Thoracic aorta endothelial cell (primary cell): ENCODE results near the gene GALNT8. TPM values are rescaled to one million over a fixed set of nuclear protein-coding genes. Genes with fewer than 3 reads are reported as not detected.

Source experiments
- total RNA-seq: library from RNA; depleted of rRNA; stranded (reverse); fragments of >200 nt; gene quantifications from 2 replicates; pipeline ENCODE4 v1.2.3, GENCODE V29; 2012

The GALNT8 gene, protein sequence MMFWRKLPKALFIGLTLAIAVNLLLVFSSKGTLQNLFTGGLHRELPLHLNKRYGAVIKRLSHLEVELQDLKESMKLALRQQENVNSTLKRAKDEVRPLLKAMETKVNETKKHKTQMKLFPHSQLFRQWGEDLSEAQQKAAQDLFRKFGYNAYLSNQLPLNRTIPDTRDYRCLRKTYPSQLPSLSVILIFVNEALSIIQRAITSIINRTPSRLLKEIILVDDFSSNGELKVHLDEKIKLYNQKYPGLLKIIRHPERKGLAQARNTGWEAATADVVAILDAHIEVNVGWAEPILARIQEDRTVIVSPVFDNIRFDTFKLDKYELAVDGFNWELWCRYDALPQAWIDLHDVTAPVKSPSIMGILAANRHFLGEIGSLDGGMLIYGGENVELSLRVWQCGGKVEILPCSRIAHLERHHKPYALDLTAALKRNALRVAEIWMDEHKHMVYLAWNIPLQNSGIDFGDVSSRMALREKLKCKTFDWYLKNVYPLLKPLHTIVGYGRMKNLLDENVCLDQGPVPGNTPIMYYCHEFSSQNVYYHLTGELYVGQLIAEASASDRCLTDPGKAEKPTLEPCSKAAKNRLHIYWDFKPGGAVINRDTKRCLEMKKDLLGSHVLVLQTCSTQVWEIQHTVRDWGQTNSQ
- 0.27 and 3.1 TPM in 2 replicates for total RNA-seq

DNA sequence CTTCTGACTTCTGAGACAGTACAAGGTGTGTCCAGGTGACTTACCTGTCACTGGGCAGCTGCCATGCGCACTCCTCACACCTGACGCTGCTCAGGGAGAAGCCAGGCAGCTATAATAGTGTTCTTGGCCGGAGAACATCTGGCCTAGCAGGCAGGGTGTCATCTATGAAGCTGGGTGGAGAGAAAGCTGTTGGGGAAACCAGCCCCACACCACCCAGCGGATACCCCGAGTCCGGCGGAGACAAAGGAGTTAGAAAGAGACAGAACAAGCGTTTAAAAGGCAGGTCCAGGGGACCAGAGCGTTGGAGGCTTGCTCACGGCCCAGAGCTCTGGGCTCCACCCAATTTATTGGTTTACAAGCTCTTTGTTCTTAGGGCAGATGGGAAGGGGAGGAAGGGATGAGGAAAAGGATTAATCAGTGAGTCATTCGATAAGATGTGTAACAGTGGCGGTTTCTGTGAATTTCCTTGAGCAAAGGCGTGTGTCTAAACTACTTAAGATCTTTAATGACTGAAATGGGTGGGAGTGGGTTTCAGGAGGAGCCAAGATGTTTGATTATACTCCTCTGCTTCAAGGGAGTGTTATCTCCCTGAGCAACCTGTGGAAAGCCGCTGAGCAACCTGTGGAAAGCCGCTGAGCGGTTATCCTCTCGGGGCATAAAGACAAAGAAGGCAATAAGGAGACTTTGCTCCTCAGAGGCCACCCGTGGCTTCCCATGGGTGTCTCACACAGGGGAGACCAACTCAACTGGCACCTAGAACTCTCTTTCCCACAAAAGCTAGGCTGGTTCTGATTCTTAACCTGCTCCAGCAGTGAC lies at the start of gene GALNT8:
Gene GALNT8 (plus strand): TSS at position 580 of the 816 bp plus-strand sequence. CDS start 278 bp downstream, outside the sequence.

Other genes with a start within 250 kb of the GALNT8 start
- gene RAD51AP1, start 181.5 kb upstream of the GALNT8 start, total RNA-seq: 44.9 and 58.7 TPM in 2 replicates
- gene DYRK4, start 158.2 kb upstream of the GALNT8 start, total RNA-seq: 38.8 and 48.5 TPM in 2 replicates
- 0.72 and 0.80 TPM in 2 replicates for gene AKAP3, start 71.3 kb upstream of the GALNT8 start, total RNA-seq
- gene NDUFA9, start 71.3 kb upstream of the GALNT8 start, total RNA-seq: 78.6 and 126 TPM in 2 replicates
- gene KCNA1, start 189.5 kb downstream of the GALNT8 start, total RNA-seq: not detected in 2 replicates